ENCODE data around the gene KLHL13.

- no peak for TF ChIP-seq POLR2AphosphoS5 (IDR thresholded peaks at IDR 0.05; ENCODE audit: low read depth, low read length)
- no peak for TF ChIP-seq CTCF (IDR thresholded peaks at IDR 0.05)
These were observed 57.7 kb downstream of the KLHL13 start for GRCh38 chrX:118058924-118059323.
